HG02852 (cell line): ENCODE measurements around the gene KRTAP5-8.
"Not testable (repeated sequence)": the region's sequence is repeated elsewhere in the genome, so short reads cannot be mapped to it uniquely, and the experiment has no call there.

Source experiments
- ATAC-seq: cut with Tn5 transposase; IDR thresholded peaks from one replicate; pipeline ENCODE4 v1.9.1; 2021; ENCODE audit warnings: mild to moderate bottlenecking, moderate library complexity; ENCODE audit not compliant: unreplicated experiment

The KRTAP5-8 gene

GRCh38 chr11:71571101-71571850 lies 33.5 kb downstream of the KRTAP5-8 start:
- ATAC-seq = not testable (repeated sequence)

- ATAC-seq = no peak
These were observed 35.0 kb downstream of the KRTAP5-8 start for GRCh38 chr11:71572811-71573210.

- ATAC-seq = no peak
These were observed 36.6 kb downstream of the KRTAP5-8 start for GRCh38 chr11:71574418-71574817.

GRCh38 chr11:71575723-71576424 lies 38.0 kb downstream of the KRTAP5-8 start:
- ATAC-seq = no peak

- not testable (repeated sequence) for ATAC-seq
These were observed 39.1 kb downstream of the KRTAP5-8 start for GRCh38 chr11:71576688-71577465.

GRCh38 chr11:71577469-71578004 lies 39.7 kb downstream of the KRTAP5-8 start:
- no peak for ATAC-seq

- ATAC-seq = not testable (repeated sequence)
These were observed 41.7 kb downstream of the KRTAP5-8 start for GRCh38 chr11:71579513-71579912.

GRCh38 chr11:71580057-71581003 lies 42.5 kb downstream of the KRTAP5-8 start:
- ATAC-seq = no peak

GRCh38 chr11:71581826-71582225 lies 44.0 kb downstream of the KRTAP5-8 start:
- no peak for ATAC-seq

- ATAC-seq = no peak
These were observed 44.6 kb downstream of the KRTAP5-8 start, which contains the start of gene KRTAP5-11 for GRCh38 chr11:71582309-71582895. Gene KRTAP5-11 (minus strand): TSS chr11:71582875. CDS start chr11:71582837, 38 bp downstream.

GRCh38 chr11:71582969-71583368 lies 45.1 kb downstream of the KRTAP5-8 start:
- ATAC-seq = not testable (repeated sequence)

- not testable (repeated sequence) for ATAC-seq
These were observed 47.8 kb downstream of the KRTAP5-8 start for GRCh38 chr11:71585673-71586072.

GRCh38 chr11:71588314-71588713 lies 50.5 kb downstream of the KRTAP5-8 start:
- ATAC-seq = not testable (repeated sequence)
